ENCODE measurements around the gene TMEM178B. TPM values are rescaled to one million over a fixed set of nuclear protein-coding genes. Genes with fewer than 3 reads are reported as not detected.

Gene TMEM178B
- total RNA-seq, 1 experiment from 2014 or later: not detected

GRCh38 chr7:141501451-141501850, 427.6 kb downstream of the TMEM178B start:
- no peaks in the 10 kb centered on the region for H3K4me1 Mint-ChIP-seq (ENCODE audit: insufficient read depth, unreplicated experiment)
- no peaks in the 10 kb centered on the region for H3K9me3 Mint-ChIP-seq (ENCODE audit: unreplicated experiment)
- intact Hi-C loops (cut with micrococcal nuclease): no loop called here
- ChIA-PET POLR2A (interaction anchor here (0.7 kb wide), 1 partner anchor 43 kb away, joined by 3 read pairs; no protein-coding TSS in a partner anchor), CTCF (no interaction called here)
- DNase-seq (ENCODE audit: unreplicated experiment): no peak
- no peak overlapping the region for H3K27ac Mint-ChIP-seq (ENCODE audit: low read depth, unreplicated experiment)
- TF ChIP-seq, protein P1, sequence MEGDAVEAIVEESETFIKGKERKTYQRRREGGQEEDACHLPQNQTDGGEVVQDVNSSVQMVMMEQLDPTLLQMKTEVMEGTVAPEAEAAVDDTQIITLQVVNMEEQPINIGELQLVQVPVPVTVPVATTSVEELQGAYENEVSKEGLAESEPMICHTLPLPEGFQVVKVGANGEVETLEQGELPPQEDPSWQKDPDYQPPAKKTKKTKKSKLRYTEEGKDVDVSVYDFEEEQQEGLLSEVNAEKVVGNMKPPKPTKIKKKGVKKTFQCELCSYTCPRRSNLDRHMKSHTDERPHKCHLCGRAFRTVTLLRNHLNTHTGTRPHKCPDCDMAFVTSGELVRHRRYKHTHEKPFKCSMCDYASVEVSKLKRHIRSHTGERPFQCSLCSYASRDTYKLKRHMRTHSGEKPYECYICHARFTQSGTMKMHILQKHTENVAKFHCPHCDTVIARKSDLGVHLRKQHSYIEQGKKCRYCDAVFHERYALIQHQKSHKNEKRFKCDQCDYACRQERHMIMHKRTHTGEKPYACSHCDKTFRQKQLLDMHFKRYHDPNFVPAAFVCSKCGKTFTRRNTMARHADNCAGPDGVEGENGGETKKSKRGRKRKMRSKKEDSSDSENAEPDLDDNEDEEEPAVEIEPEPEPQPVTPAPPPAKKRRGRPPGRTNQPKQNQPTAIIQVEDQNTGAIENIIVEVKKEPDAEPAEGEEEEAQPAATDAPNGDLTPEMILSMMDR (IDR thresholded peaks at IDR 0.05; ENCODE audit: unreplicated experiment): no peak
- H3K36me3 Mint-ChIP-seq (ENCODE audit: insufficient read depth, unreplicated experiment): no peaks in the 10 kb centered on the region
- H3K27me3 Mint-ChIP-seq (ENCODE audit: insufficient read depth, unreplicated experiment): no peaks in the 10 kb centered on the region
- BruUV-seq (replicated peaks): no TSS peak
- no peak overlapping the region for H3K4me3 Mint-ChIP-seq (ENCODE audit: unreplicated experiment)

- POLR2A ChIA-PET: no interaction called here
- H3K27ac Mint-ChIP-seq (ENCODE audit: low read depth, unreplicated experiment): no peak overlapping the region
- peaks cover 34% of the 10 kb centered on the region for H3K27me3 Mint-ChIP-seq (ENCODE audit: insufficient read depth, unreplicated experiment)
- intact Hi-C loops (cut with micrococcal nuclease): no loop called here
- H3K9me3 Mint-ChIP-seq (ENCODE audit: unreplicated experiment): peaks cover 16% of the 10 kb centered on the region
- TF ChIP-seq, protein P1 (IDR thresholded peaks at IDR 0.05; ENCODE audit: unreplicated experiment): no peak
- H3K4me3 Mint-ChIP-seq (ENCODE audit: unreplicated experiment): no peak overlapping the region
- H3K4me1 Mint-ChIP-seq (ENCODE audit: insufficient read depth, unreplicated experiment): no peaks in the 10 kb centered on the region
- CTCF ChIA-PET: interaction anchor here (0.7 kb wide), 1 partner anchor 435 kb away, joined by 4 read pairs; no protein-coding TSS in a partner anchor
- no peak for DNase-seq (ENCODE audit: unreplicated experiment)
- BruUV-seq (replicated peaks): no TSS peak
- H3K36me3 Mint-ChIP-seq (ENCODE audit: insufficient read depth, unreplicated experiment): no peaks in the 10 kb centered on the region
Measured at GRCh38 chr7:141511316-141511675, 437.4 kb downstream of the TMEM178B start.

GRCh38 chr7:141511676-141512396, 438.0 kb downstream of the TMEM178B start:
- Mint-ChIP-seq H3K27ac (ENCODE audit: low read depth, unreplicated experiment) (no peak overlapping the region), H3K4me1 (ENCODE audit: insufficient read depth, unreplicated experiment) (no peaks in the 10 kb centered on the region), H3K4me3 (ENCODE audit: unreplicated experiment) (no peak overlapping the region), H3K27me3 (ENCODE audit: insufficient read depth, unreplicated experiment) (peaks cover 34% of the 10 kb centered on the region), H3K9me3 (ENCODE audit: unreplicated experiment) (peaks cover 16% of the 10 kb centered on the region), H3K36me3 (ENCODE audit: insufficient read depth, unreplicated experiment) (no peaks in the 10 kb centered on the region)
- POLR2A ChIA-PET: no interaction called here
- intact Hi-C loops (cut with micrococcal nuclease): no loop called here
- no peak for DNase-seq (ENCODE audit: unreplicated experiment)
- CTCF ChIA-PET: interaction anchor here (0.7 kb wide), 1 partner anchor 436 kb away, joined by 4 read pairs; no protein-coding TSS in a partner anchor
- BruUV-seq (replicated peaks): no TSS peak
- TF ChIP-seq, protein P1 (IDR thresholded peaks at IDR 0.05; ENCODE audit: unreplicated experiment): no peak

DNA sequence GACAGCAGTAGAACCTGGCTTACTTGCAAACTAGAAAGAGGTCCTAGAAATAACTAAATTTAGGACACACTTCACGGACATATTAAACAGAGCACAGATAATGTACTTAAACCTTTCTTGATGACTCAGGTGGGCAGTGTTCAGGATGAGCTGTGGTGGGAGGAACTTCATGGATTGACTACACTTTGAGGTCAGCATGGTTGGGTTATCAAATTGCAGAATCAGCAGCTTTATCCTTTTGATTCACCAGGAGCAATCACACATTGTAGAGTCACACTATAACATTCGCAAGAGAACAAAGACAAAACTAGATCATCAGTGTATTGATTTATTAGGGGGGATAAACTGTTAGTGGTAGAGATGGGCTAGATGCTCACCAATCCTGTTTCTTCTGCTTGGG, 438.7 kb downstream of the TMEM178B start:
- POLR2A ChIA-PET: no interaction called here
- Mint-ChIP-seq H3K4me1 (ENCODE audit: insufficient read depth, unreplicated experiment) (no peaks in the 10 kb centered on the region), H3K36me3 (ENCODE audit: insufficient read depth, unreplicated experiment) (no peaks in the 10 kb centered on the region), H3K27me3 (ENCODE audit: insufficient read depth, unreplicated experiment) (peaks cover 34% of the 10 kb centered on the region), H3K27ac (ENCODE audit: low read depth, unreplicated experiment) (no peak overlapping the region), H3K9me3 (ENCODE audit: unreplicated experiment) (peaks cover 16% of the 10 kb centered on the region), H3K4me3 (ENCODE audit: unreplicated experiment) (no peak overlapping the region)
- CTCF ChIA-PET: interaction anchor here (0.6 kb wide), 1 partner anchor 14 kb away, joined by 3 read pairs; no protein-coding TSS in a partner anchor
- TF ChIP-seq, protein P1 (IDR thresholded peaks at IDR 0.05; ENCODE audit: unreplicated experiment): no peak
- no peak for DNase-seq (ENCODE audit: unreplicated experiment)
- intact Hi-C loops (cut with micrococcal nuclease): no loop called here
- no TSS peak for BruUV-seq (replicated peaks)
